Measurements from ENCODE around the gene CRCP.
"Not testable (repeated sequence)": the region's sequence is repeated elsewhere in the genome, so short reads cannot be mapped to it uniquely, and the experiment has no call there.

The CRCP gene

GRCh38 chr7:66170309-66171231, 55.9 kb downstream of the CRCP start:
- Histone ChIP-seq H3K27ac (ENCODE audit: insufficient read depth in 1 of 2, low read depth in 1 of 2, low read length in 2 of 2, poor library complexity in 1 of 2, severe bottlenecking in 2 of 2) (no peak overlapping the region), H3K4me1 (ENCODE audit: control extremely low read depth in 1 of 4, control insufficient read depth in 4 of 4, insufficient read depth in 4 of 4, low read length in 3 of 4) (peaks cover 0 to 3% (median 0%) of the 10 kb centered on the region in 4 experiments), H3K9me3 (ENCODE audit: control extremely low read depth in 1 of 5, control insufficient read depth in 4 of 5, insufficient read depth in 2 of 5, low read depth in 1 of 5, low read length in 4 of 5) (no peaks in the 10 kb centered on the region), H3K4me3 (ENCODE audit: control insufficient read depth in 1 of 7, extremely low read depth in 1 of 7, insufficient read depth in 4 of 7, low read depth in 2 of 7, low read length in 6 of 7) (no peak overlapping the region), H3K36me3 (ENCODE audit: control insufficient read depth in 4 of 4, insufficient read depth in 4 of 4, low read length in 3 of 4) (no peaks in the 10 kb centered on the region), H3K27me3 (replicated peaks in 2 of 5; ENCODE audit: control insufficient read depth in 4 of 5, insufficient read depth in 5 of 5, low read length in 4 of 5) (no peaks in the 10 kb centered on the region)
- ChIA-PET POLR2A (interaction anchor here (0.6 kb wide), 1 partner anchor 705 kb away, joined by 8 read pairs; no protein-coding TSS in a partner anchor), CTCF (interaction anchor here (0.6 to 1.0 kb wide), 2 partner anchors 11 to 41 kb away, joined by 3 read pairs; no protein-coding TSS in a partner anchor)
- no peak for DNase-seq
- WGBS (ENCODE audit: insufficient coverage): 85% methylated on average over 15 of the region's 16 CpGs

GRCh38 chr7:66172536-66173401, 58.1 kb downstream of the CRCP start:
- not testable (repeated sequence) for H3K27ac ChIP-seq (ENCODE audit: insufficient read depth in 1 of 2, low read depth in 1 of 2, low read length in 2 of 2, poor library complexity in 1 of 2, severe bottlenecking in 2 of 2); H3K4me1 ChIP-seq (ENCODE audit: control extremely low read depth in 1 of 4, control insufficient read depth in 4 of 4, insufficient read depth in 4 of 4, low read length in 3 of 4)
- 100% methylated on average over 7 of the region's 9 CpGs for WGBS (ENCODE audit: insufficient coverage)

GRCh38 chr7:66173856-66174255, 59.2 kb downstream of the CRCP start:
- 100% methylated on average over 2 of the region's 5 CpGs for WGBS (ENCODE audit: insufficient coverage)
- no peak overlapping the region for H3K27ac ChIP-seq (ENCODE audit: insufficient read depth in 1 of 2, low read depth in 1 of 2, low read length in 2 of 2, poor library complexity in 1 of 2, severe bottlenecking in 2 of 2)
- no peaks in the 10 kb centered on the region for H3K27me3 ChIP-seq (replicated peaks in 2 of 5; ENCODE audit: control insufficient read depth in 4 of 5, insufficient read depth in 5 of 5, low read length in 4 of 5)
- no peaks in the 10 kb centered on the region for H3K4me1 ChIP-seq (ENCODE audit: control extremely low read depth in 1 of 4, control insufficient read depth in 4 of 4, insufficient read depth in 4 of 4, low read length in 3 of 4)
- no peak for DNase-seq
- CTCF ChIA-PET: no interaction called here
- POLR2A ChIA-PET: no interaction called here
- peaks cover 0 to 2% (median 0%) of the 10 kb centered on the region in 5 experiments for H3K9me3 ChIP-seq (ENCODE audit: control extremely low read depth in 1 of 5, control insufficient read depth in 4 of 5, insufficient read depth in 2 of 5, low read depth in 1 of 5, low read length in 4 of 5)
- no peak overlapping the region for H3K4me3 ChIP-seq (ENCODE audit: control insufficient read depth in 1 of 7, extremely low read depth in 1 of 7, insufficient read depth in 4 of 7, low read depth in 2 of 7, low read length in 6 of 7)
- H3K36me3 ChIP-seq (ENCODE audit: control insufficient read depth in 4 of 4, insufficient read depth in 4 of 4, low read length in 3 of 4): no peaks in the 10 kb centered on the region

More at GRCh38 chr7:66172536-66173401, 58.1 kb downstream of the CRCP start:
- CTCF ChIA-PET; H3K9me3 ChIP-seq (ENCODE audit: control extremely low read depth in 1 of 5, control insufficient read depth in 4 of 5, insufficient read depth in 2 of 5, low read depth in 1 of 5, low read length in 4 of 5); H3K4me3 ChIP-seq (ENCODE audit: control insufficient read depth in 1 of 7, extremely low read depth in 1 of 7, insufficient read depth in 4 of 7, low read depth in 2 of 7, low read length in 6 of 7); POLR2A ChIA-PET; H3K36me3 ChIP-seq (ENCODE audit: control insufficient read depth in 4 of 4, insufficient read depth in 4 of 4, low read length in 3 of 4); DNase-seq; H3K27me3 ChIP-seq (replicated peaks in 2 of 5; ENCODE audit: control insufficient read depth in 4 of 5, insufficient read depth in 5 of 5, low read length in 4 of 5): not testable (repeated sequence)

- H3K4me3 ChIP-seq (ENCODE audit: control insufficient read depth in 1 of 7, extremely low read depth in 1 of 7, insufficient read depth in 4 of 7, low read depth in 2 of 7, low read length in 6 of 7); POLR2A ChIA-PET; DNase-seq; H3K36me3 ChIP-seq (ENCODE audit: control insufficient read depth in 4 of 4, insufficient read depth in 4 of 4, low read length in 3 of 4); CTCF ChIA-PET; H3K27ac ChIP-seq (ENCODE audit: insufficient read depth in 1 of 2, low read depth in 1 of 2, low read length in 2 of 2, poor library complexity in 1 of 2, severe bottlenecking in 2 of 2); H3K9me3 ChIP-seq (ENCODE audit: control extremely low read depth in 1 of 5, control insufficient read depth in 4 of 5, insufficient read depth in 2 of 5, low read depth in 1 of 5, low read length in 4 of 5); H3K4me1 ChIP-seq (ENCODE audit: control extremely low read depth in 1 of 4, control insufficient read depth in 4 of 4, insufficient read depth in 4 of 4, low read length in 3 of 4); H3K27me3 ChIP-seq (replicated peaks in 2 of 5; ENCODE audit: control insufficient read depth in 4 of 5, insufficient read depth in 5 of 5, low read length in 4 of 5): not testable (repeated sequence)
- WGBS (ENCODE audit: insufficient coverage): over 99% methylated on average over 7 of the region's 8 CpGs
These were observed 60.4 kb downstream of the CRCP start for GRCh38 chr7:66175006-66175405.

- Histone ChIP-seq H3K4me3 (ENCODE audit: control insufficient read depth in 1 of 7, extremely low read depth in 1 of 7, insufficient read depth in 4 of 7, low read depth in 2 of 7, low read length in 6 of 7) (no peak overlapping the region), H3K36me3 (ENCODE audit: control insufficient read depth in 4 of 4, insufficient read depth in 4 of 4, low read length in 3 of 4) (no peaks in the 10 kb centered on the region), H3K9me3 (ENCODE audit: control extremely low read depth in 1 of 5, control insufficient read depth in 4 of 5, insufficient read depth in 2 of 5, low read depth in 1 of 5, low read length in 4 of 5) (peaks cover 0 to 2% (median 0%) of the 10 kb centered on the region in 5 experiments), H3K27ac (ENCODE audit: insufficient read depth in 1 of 2, low read depth in 1 of 2, low read length in 2 of 2, poor library complexity in 1 of 2, severe bottlenecking in 2 of 2) (no peak overlapping the region), H3K27me3 (replicated peaks in 2 of 5; ENCODE audit: control insufficient read depth in 4 of 5, insufficient read depth in 5 of 5, low read length in 4 of 5) (no peaks in the 10 kb centered on the region), H3K4me1 (ENCODE audit: control extremely low read depth in 1 of 4, control insufficient read depth in 4 of 4, insufficient read depth in 4 of 4, low read length in 3 of 4) (no peaks in the 10 kb centered on the region)
- WGBS (ENCODE audit: insufficient coverage): 76% methylated on average over 2 of the region's 2 CpGs
- ChIA-PET CTCF (no interaction called here), POLR2A (no interaction called here)
- DNase-seq: no peak
These were observed 62.3 kb downstream of the CRCP start for GRCh38 chr7:66176914-66177313.

GRCh38 chr7:66178258-66178657, 63.6 kb downstream of the CRCP start:
- ChIA-PET POLR2A (interaction anchor here (0.6 to 0.7 kb wide), 2 partner anchors 13 to 141 kb away, joined by 3 read pairs; no protein-coding TSS in a partner anchor), CTCF (no interaction called here)
- no peaks in the 10 kb centered on the region for H3K36me3 ChIP-seq (ENCODE audit: control insufficient read depth in 4 of 4, insufficient read depth in 4 of 4, low read length in 3 of 4)
- H3K27me3 ChIP-seq (replicated peaks in 2 of 5; ENCODE audit: control insufficient read depth in 4 of 5, insufficient read depth in 5 of 5, low read length in 4 of 5): no peaks in the 10 kb centered on the region
- H3K27ac ChIP-seq (ENCODE audit: insufficient read depth in 1 of 2, low read depth in 1 of 2, low read length in 2 of 2, poor library complexity in 1 of 2, severe bottlenecking in 2 of 2): no peak overlapping the region
- no peaks in the 10 kb centered on the region for H3K4me1 ChIP-seq (ENCODE audit: control extremely low read depth in 1 of 4, control insufficient read depth in 4 of 4, insufficient read depth in 4 of 4, low read length in 3 of 4)
- H3K9me3 ChIP-seq (ENCODE audit: control extremely low read depth in 1 of 5, control insufficient read depth in 4 of 5, insufficient read depth in 2 of 5, low read depth in 1 of 5, low read length in 4 of 5): peaks cover 0 to 2% (median 0%) of the 10 kb centered on the region in 5 experiments
- H3K4me3 ChIP-seq (ENCODE audit: control insufficient read depth in 1 of 7, extremely low read depth in 1 of 7, insufficient read depth in 4 of 7, low read depth in 2 of 7, low read length in 6 of 7): no peak overlapping the region
- WGBS (ENCODE audit: insufficient coverage): 100% methylated on average over 1 of the region's 2 CpGs
- DNase-seq: peak in 1 of 3 donors; percentile 9

All from common myeloid progenitor, CD34-positive (primary cell).